CD8-positive, alpha-beta memory T cell (primary cell): ENCODE measurements around the gene LYSET. TPM values are rescaled to one million over a fixed set of nuclear protein-coding genes. Genes with fewer than 3 reads are reported as not detected.
"Not testable (repeated sequence)": the region's sequence is repeated elsewhere in the genome, so short reads cannot be mapped to it uniquely, and the experiment has no call there.

Experiments
- CTCF ChIA-PET: fragments of 350-600 bp; sonication (Branson Sonifier 250); formaldehyde crosslinking; loops from one replicate; lab custom pipeline; 2021; ENCODE audit warnings: antibody characterized with exemption; lab: Charles Lee
- POLR2A ChIA-PET: fragments of 350-600 bp; sonication (Branson Sonifier 250); formaldehyde crosslinking; loops from one replicate; lab custom pipeline; 2021; ENCODE audit warnings: antibody characterized with exemption; lab: Charles Lee
- DNase-seq, 5 donors: peaks; one replicate each; pipeline versions ENCODE4 v3.0.0 to v3.0.0-alpha.2; 2020 to 2022; ENCODE audit warnings: mixed read lengths in 1 of 5
- H3K27ac ChIP-seq: one replicate; pipeline ENCODE4 v1.7.0; 2013; ENCODE audit warnings: low read depth, mild to moderate bottlenecking, low read length, moderate library complexity
- H3K27me3 ChIP-seq: 2 replicates; pipeline ENCODE4 v1.7.0; 2013; ENCODE audit warnings: low read length, mild to moderate bottlenecking; ENCODE audit not compliant: insufficient read depth, poor library complexity, severe bottlenecking
- H3K36me3 ChIP-seq: 2 replicates; pipeline ENCODE4 v1.7.0; 2013; ENCODE audit warnings: mild to moderate bottlenecking, low read length, moderate library complexity; ENCODE audit not compliant: insufficient read depth
- H3K4me1 ChIP-seq: 2 replicates; pipeline ENCODE4 v1.7.0; 2013; ENCODE audit warnings: mild to moderate bottlenecking, low read length, moderate library complexity; ENCODE audit not compliant: insufficient read depth
- H3K4me3 ChIP-seq: 2 replicates; pipeline ENCODE4 v1.7.0; 2013; ENCODE audit warnings: mild to moderate bottlenecking, low read length
- H3K9me3 ChIP-seq: 2 replicates; pipeline ENCODE4 v1.7.0; 2013; ENCODE audit warnings: mild to moderate bottlenecking, low read length
- H3K27ac Mint-ChIP-seq, 8 donors: one replicate each; pipeline ENCODE4 v1.8.0; 2020 to 2021; ENCODE audit warnings: mixed read lengths in 8 of 8, mild to moderate bottlenecking in 6 of 8, inconsistent platforms in 3 of 8, moderate library complexity in 3 of 8
- H3K27me3 Mint-ChIP-seq, 2 donors: one replicate each; pipeline ENCODE4 v1.8.0; 2020 to 2021; ENCODE audit warnings: mixed read lengths in 2 of 2, mild to moderate bottlenecking in 1 of 2, moderate library complexity in 1 of 2
- H3K36me3 Mint-ChIP-seq, 3 donors: one replicate each; pipeline ENCODE4 v1.8.0; 2020 to 2021; ENCODE audit warnings: mixed read lengths in 3 of 3, inconsistent platforms in 1 of 3, mild to moderate bottlenecking in 1 of 3
- H3K4me1 Mint-ChIP-seq, 3 donors: one replicate each; pipeline ENCODE4 v1.8.0; 2020 to 2021; ENCODE audit warnings: mixed read lengths in 3 of 3, inconsistent platforms in 1 of 3, mild to moderate bottlenecking in 1 of 3
- H3K4me3 Mint-ChIP-seq, 7 donors: one replicate each; pipeline ENCODE4 v1.8.0; 2020 to 2021; ENCODE audit warnings: mixed read lengths in 7 of 7, mild to moderate bottlenecking in 6 of 7, moderate library complexity in 4 of 7, inconsistent platforms in 2 of 7
- H3K9me3 Mint-ChIP-seq, 5 donors: one replicate each; pipeline ENCODE4 v1.8.0; 2020 to 2022; ENCODE audit warnings: mixed read lengths in 5 of 5, mild to moderate bottlenecking in 3 of 5, moderate library complexity in 2 of 5, inconsistent platforms in 1 of 5
- polyA plus RNA-seq: library from polyadenylated mRNA; unstranded; fragments of 300-500 nt; fragmentation: Illumina TruSeq; gene quantifications from one replicate; pipeline ENCODE4 v1.2.3, GENCODE V29; 2021
- total RNA-seq, 2 experiments: library from RNA; stranded (reverse); gene quantifications; one replicate each; pipeline ENCODE4 v1.2.3, GENCODE V29; 2021

LYSET gene
- total and polyA plus RNA-seq, 3 experiments from 2014 or later: 19.3 to 37.9 (median 20.5) TPM

GRCh38 chr14:93173943-93174395, 11.1 kb upstream of the LYSET start:
- H3K27me3 Mint-ChIP-seq: peaks cover 0 to 1% of the 10 kb centered on the region in 2 donors
- no peaks in the 10 kb centered on the region for H3K36me3 ChIP-seq
- DNase-seq: no peak
- H3K4me1 Mint-ChIP-seq: peaks cover 0 to 4% (median 3%) of the 10 kb centered on the region in 3 donors
- POLR2A ChIA-PET: no interaction called here
- no peaks in the 10 kb centered on the region for H3K36me3 Mint-ChIP-seq
- no peak overlapping the region for H3K27ac Mint-ChIP-seq
- CTCF ChIA-PET: interaction anchor here (0.8 to 1.0 kb wide), 2 partner anchors 59 to 60 kb away, joined by 3 read pairs; no protein-coding TSS in a partner anchor
- no peak overlapping the region for H3K4me3 Mint-ChIP-seq
- H3K27ac ChIP-seq: no peak overlapping the region
- no peaks in the 10 kb centered on the region for H3K9me3 ChIP-seq
- no peak overlapping the region for H3K4me3 ChIP-seq
- H3K4me1 ChIP-seq: no peaks in the 10 kb centered on the region
- no peaks in the 10 kb centered on the region for H3K27me3 ChIP-seq
- H3K9me3 Mint-ChIP-seq: no peaks in the 10 kb centered on the region

GRCh38 chr14:93174731-93175130, 10.4 kb upstream of the LYSET start:
- H3K27ac Mint-ChIP-seq, POLR2A ChIA-PET, H3K27ac ChIP-seq, H3K4me3 ChIP-seq, H3K4me1 ChIP-seq, DNase-seq, H3K9me3 Mint-ChIP-seq, H3K9me3 ChIP-seq, H3K4me3 Mint-ChIP-seq, H3K36me3 Mint-ChIP-seq, H3K4me1 Mint-ChIP-seq, H3K27me3 Mint-ChIP-seq, H3K27me3 ChIP-seq, H3K36me3 ChIP-seq: not testable (repeated sequence)
- CTCF ChIA-PET: interaction anchor here (0.8 to 1.0 kb wide), 2 partner anchors 60 to 61 kb away, joined by 3 read pairs; no protein-coding TSS in a partner anchor

GRCh38 chr14:93175492-93175891, 9.6 kb upstream of the LYSET start:
- POLR2A ChIA-PET: no interaction called here
- no peak overlapping the region for H3K4me3 Mint-ChIP-seq
- CTCF ChIA-PET: interaction anchor here (1.3 to 1.5 kb wide), 2 partner anchors 9 to 60 kb away, joined by 3 to 7 read pairs; partner anchors contain the start of genes LYSET and MOAP1
- H3K27me3 ChIP-seq: no peaks in the 10 kb centered on the region
- no peak for DNase-seq
- H3K4me1 Mint-ChIP-seq: peaks cover 0 to 4% (median 3%) of the 10 kb centered on the region in 3 donors
- no peak overlapping the region for H3K27ac Mint-ChIP-seq
- H3K9me3 Mint-ChIP-seq: no peaks in the 10 kb centered on the region
- no peaks in the 10 kb centered on the region for H3K4me1 ChIP-seq
- H3K36me3 ChIP-seq: no peaks in the 10 kb centered on the region
- no peaks in the 10 kb centered on the region for H3K36me3 Mint-ChIP-seq
- no peak overlapping the region for H3K27ac ChIP-seq
- peaks cover 0 to 1% of the 10 kb centered on the region in 2 donors for H3K27me3 Mint-ChIP-seq
- H3K9me3 ChIP-seq: no peaks in the 10 kb centered on the region
- H3K4me3 ChIP-seq: no peak overlapping the region

- ChIA-PET CTCF (interaction anchor here (1.1 to 4.6 kb wide), 4 partner anchors 8 to 77 kb away, joined by 3 to 33 read pairs (median 18); partner anchors contain the start of genes GON7 and UBR7), POLR2A (interaction anchor here (2.2 to 2.3 kb wide), 2 partner anchors 23 to 69 kb away, joined by 36 read pairs; partner anchors contain the start of genes GON7, ITPK1 and UBR7)
- Histone ChIP-seq H3K27me3 (no peaks in the 10 kb centered on the region), H3K27ac (peak overlapping the region; percentile 98), H3K9me3 (no peaks in the 10 kb centered on the region), H3K4me1 (peaks cover 31% of the 10 kb centered on the region), H3K36me3 (peaks cover 15% of the 10 kb centered on the region), H3K4me3 (peak overlapping the region; percentile 95)
- Mint-ChIP-seq H3K4me1 (peaks cover 30 to 45% (median 42%) of the 10 kb centered on the region in 3 donors), H3K27ac (peak overlapping the region; percentile 90 to 98 (median 94)), H3K36me3 (peaks cover 0 to 42% (median 3%) of the 10 kb centered on the region in 3 donors), H3K9me3 (no peaks in the 10 kb centered on the region), H3K4me3 (peak overlapping the region; percentile 85 to 95 (median 88)), H3K27me3 (no peaks in the 10 kb centered on the region)
- DNase-seq: no peak
Measured at GRCh38 chr14:93183596-93184317, 1.4 kb upstream of the LYSET start.

- no peak for DNase-seq
- H3K9me3 Mint-ChIP-seq: no peaks in the 10 kb centered on the region
- peak overlapping the region; percentile 98 for H3K27ac ChIP-seq
- no peaks in the 10 kb centered on the region for H3K27me3 Mint-ChIP-seq
- peak overlapping the region; percentile 91 to 97 (median 94) for H3K4me3 Mint-ChIP-seq
- ChIA-PET CTCF (interaction anchor here (0.8 to 4.6 kb wide), 4 partner anchors 9 to 71 kb away, joined by 3 to 33 read pairs (median 18); partner anchors contain the start of genes GON7 and UBR7), POLR2A (interaction anchor here (0.9 to 2.3 kb wide), 6 partner anchors 10 to 233 kb away, joined by 3 to 36 read pairs (median 3); partner anchors contain the start of genes GON7, ITPK1 and UBR7)
- no peaks in the 10 kb centered on the region for H3K9me3 ChIP-seq
- peaks cover 35 to 47% (median 45%) of the 10 kb centered on the region in 3 donors for H3K4me1 Mint-ChIP-seq
- H3K27ac Mint-ChIP-seq: peak overlapping the region; percentile 93 to 99 (median 98)
- H3K36me3 Mint-ChIP-seq: peaks cover 0 to 48% (median 5%) of the 10 kb centered on the region in 3 donors
- H3K4me3 ChIP-seq: peak overlapping the region; percentile 93
- H3K4me1 ChIP-seq: peaks cover 31% of the 10 kb centered on the region
- no peaks in the 10 kb centered on the region for H3K27me3 ChIP-seq
- H3K36me3 ChIP-seq: peaks cover 19% of the 10 kb centered on the region
Measured at GRCh38 chr14:93185349-93185720, 218 bp downstream of the LYSET start.

GRCh38 chr14:93186466-93186865, 1.3 kb downstream of the LYSET start:
- Mint-ChIP-seq H3K27me3 (no peaks in the 10 kb centered on the region), H3K4me3 (peak overlapping the region in 6 of 7 donors; percentile 54 to 97 (median 68)), H3K4me1 (peaks cover 35 to 47% (median 45%) of the 10 kb centered on the region in 3 donors), H3K27ac (peak overlapping the region; percentile 1 to 98 (median 80)), H3K9me3 (no peaks in the 10 kb centered on the region), H3K36me3 (peaks cover 0 to 44% (median 5%) of the 10 kb centered on the region in 3 donors)
- no peaks in the 10 kb centered on the region for H3K27me3 ChIP-seq
- H3K4me3 ChIP-seq: no peak overlapping the region
- H3K4me1 ChIP-seq: peaks cover 31% of the 10 kb centered on the region
- no peak overlapping the region for H3K27ac ChIP-seq
- no peak for DNase-seq
- H3K36me3 ChIP-seq: peaks cover 19% of the 10 kb centered on the region
- POLR2A ChIA-PET: no interaction called here
- CTCF ChIA-PET: interaction anchor here (4.6 kb wide), 1 partner anchor 72 kb away, joined by 33 read pairs; no protein-coding TSS in a partner anchor
- H3K9me3 ChIP-seq: no peaks in the 10 kb centered on the region

GRCh38 chr14:93186956-93187355, 1.8 kb downstream of the LYSET start:
- Mint-ChIP-seq H3K9me3 (no peaks in the 10 kb centered on the region), H3K4me3 (peak overlapping the region in 1 of 7 donors; percentile 95)

More at GRCh38 chr14:93186956-93187355, 1.8 kb downstream of the LYSET start:
- ChIA-PET POLR2A (no interaction called here), CTCF (interaction anchor here (4.6 kb wide), 1 partner anchor 73 kb away, joined by 33 read pairs; no protein-coding TSS in a partner anchor)
- peak overlapping the region; percentile 1 to 98 (median 50) for H3K27ac Mint-ChIP-seq
- peaks cover 15% of the 10 kb centered on the region for H3K36me3 ChIP-seq
- H3K27me3 ChIP-seq: no peaks in the 10 kb centered on the region
- H3K4me1 Mint-ChIP-seq: peaks cover 33 to 43% (median 41%) of the 10 kb centered on the region in 3 donors
- no peaks in the 10 kb centered on the region for H3K27me3 Mint-ChIP-seq
- no peak for DNase-seq
- no peaks in the 10 kb centered on the region for H3K9me3 ChIP-seq
- H3K4me1 ChIP-seq: peaks cover 31% of the 10 kb centered on the region
- H3K36me3 Mint-ChIP-seq: peaks cover 0 to 43% (median 3%) of the 10 kb centered on the region in 3 donors
- H3K27ac ChIP-seq: no peak overlapping the region
- no peak overlapping the region for H3K4me3 ChIP-seq
